Activated T-helper 1 cell treated with anti-CD3 and anti-CD28 coated beads, Interleukin-2, amount 50 U/mL, for 16 hours (primary cell): ENCODE results near the gene SP140.

ENCODE experiments used
- DNase-seq, 2 donors: peaks; one replicate each; pipeline ENCODE4 v3.0.0-alpha.2; 2020; ENCODE audit warnings: low read depth in 1 of 2, low spot score in 1 of 2

The SP140 gene

GRCh38 chr2:230362030-230362691 lies 136.6 kb downstream of the SP140 start:
- DNase-seq, result no peak
